ENCODE results near the gene USP10.
A peak's percentile ranks its signal among the peaks of the same experiment; 100 is the strongest.

Gene USP10

GRCh38 chr16:84751947-84752346 is 52.1 kb downstream of the USP10 start:
- no peak for DNase-seq (ENCODE audit: low spot score)

GRCh38 chr16:84752600-84752999 is 52.8 kb downstream of the USP10 start:
- DNase-seq (ENCODE audit: low spot score) = no peak

GRCh38 chr16:84753412-84754326 is 53.9 kb downstream of the USP10 start:
- no peak for DNase-seq (ENCODE audit: low spot score)

- peak; percentile 57 for DNase-seq (ENCODE audit: low spot score)
These were observed 54.6 kb downstream of the USP10 start for GRCh38 chr16:84754353-84754856.

- DNase-seq (ENCODE audit: low spot score) = no peak
These were observed 55.3 kb downstream of the USP10 start for GRCh38 chr16:84754956-84755672.

- no peak for DNase-seq (ENCODE audit: low spot score)
These were observed 57.0 kb downstream of the USP10 start for GRCh38 chr16:84756830-84757229.

GRCh38 chr16:84758627-84759026 is 58.8 kb downstream of the USP10 start:
- DNase-seq (ENCODE audit: low spot score) = no peak

- no peak for DNase-seq (ENCODE audit: low spot score)
These were observed 59.3 kb downstream of the USP10 start for GRCh38 chr16:84759061-84759460.

GRCh38 chr16:84759906-84760305 is 60.1 kb downstream of the USP10 start:
- no peak for DNase-seq (ENCODE audit: low spot score)

- no peak for DNase-seq (ENCODE audit: low spot score)
These were observed 61.9 kb downstream of the USP10 start for GRCh38 chr16:84761448-84762368.

- no peak for DNase-seq (ENCODE audit: low spot score)
These were observed 63.4 kb downstream of the USP10 start for GRCh38 chr16:84763164-84763563.

GRCh38 chr16:84763629-84764028 is 63.8 kb downstream of the USP10 start:
- no peak for DNase-seq (ENCODE audit: low spot score)

GRCh38 chr16:84764970-84765369 is 65.2 kb downstream of the USP10 start:
- no peak for DNase-seq (ENCODE audit: low spot score)

- DNase-seq (ENCODE audit: low spot score) = no peak
These were observed 66.1 kb downstream of the USP10 start for GRCh38 chr16:84765616-84766580.

- DNase-seq (ENCODE audit: low spot score) = no peak
These were observed 67.4 kb downstream of the USP10 start for GRCh38 chr16:84766978-84767773.

- DNase-seq (ENCODE audit: low spot score) = no peak
These were observed 68.4 kb downstream of the USP10 start for GRCh38 chr16:84768061-84768807.

GRCh38 chr16:84768808-84769197 is 69.0 kb downstream of the USP10 start:
- no peak for DNase-seq (ENCODE audit: low spot score)

GRCh38 chr16:84769416-84769815 is 69.6 kb downstream of the USP10 start:
- no peak for DNase-seq (ENCODE audit: low spot score)

- DNase-seq (ENCODE audit: low spot score) = no peak
These were observed 73.5 kb downstream of the USP10 start for GRCh38 chr16:84773312-84773711.

Data from COLO829 (cell line).